HS-27A (cell line): ENCODE data around the gene MGAT4B.

Experiments
- DNase-seq: peaks from one replicate; pipeline ENCODE4 v3.0.0-alpha.2; 2012; ENCODE audit warnings: low read depth, missing footprints

Gene MGAT4B

GRCh38 chr5:179769796-179770195 is 36.9 kb downstream of the MGAT4B start:
- DNase-seq: no peak

GRCh38 chr5:179769271-179769670 is 37.4 kb downstream of the MGAT4B start:
- DNase-seq: no peak

GRCh38 chr5:179768326-179769085 is 38.2 kb downstream of the MGAT4B start:
- no peak for DNase-seq

GRCh38 chr5:179767496-179768100 is 39.1 kb downstream of the MGAT4B start:
- no peak for DNase-seq

GRCh38 chr5:179766726-179767455 is 39.8 kb downstream of the MGAT4B start:
- DNase-seq: no peak

- no peak for DNase-seq
These were observed 40.5 kb downstream of the MGAT4B start for GRCh38 chr5:179766021-179766725.

GRCh38 chr5:179765400-179765799 is 41.3 kb downstream of the MGAT4B start:
- peak; percentile 36 for DNase-seq

GRCh38 chr5:179764056-179764455 is 42.6 kb downstream of the MGAT4B start:
- no peak for DNase-seq

GRCh38 chr5:179763215-179763945 is 43.3 kb downstream of the MGAT4B start:
- peak; percentile 29 for DNase-seq

GRCh38 chr5:179762781-179763176 is 43.9 kb downstream of the MGAT4B start:
- peak; percentile 11 for DNase-seq

- DNase-seq: no peak
These were observed 44.4 kb downstream of the MGAT4B start for GRCh38 chr5:179762079-179762780.

- no peak for DNase-seq
These were observed 46.8 kb downstream of the MGAT4B start for GRCh38 chr5:179759581-179760551.

GRCh38 chr5:179758955-179759354 is 47.7 kb downstream of the MGAT4B start:
- no peak for DNase-seq

GRCh38 chr5:179755022-179755421 is 51.6 kb downstream of the MGAT4B start:
- DNase-seq: no peak

- DNase-seq: no peak
These were observed 52.7 kb downstream of the MGAT4B start for GRCh38 chr5:179753971-179754370.

- no peak for DNase-seq
These were observed 56.7 kb downstream of the MGAT4B start for GRCh38 chr5:179749857-179750508.

- DNase-seq: no peak
These were observed 58.9 kb downstream of the MGAT4B start for GRCh38 chr5:179747811-179748210.
